ENCODE data around the gene OSBPL6.
"Not testable (repeated sequence)": the region's sequence is repeated elsewhere in the genome, so short reads cannot be mapped to it uniquely, and the experiment has no call there.

The OSBPL6 gene
- total RNA-seq = 0.09 to 2.6 (median 0.79) reads per million in 4 experiments

GRCh38 chr2:178193823-178194599 lies at the start of gene OSBPL6:
OSBPL6 (plus strand) TSS chr2:178194512; CDS start chr2:178306185, 111,673 bp downstream.
- no peak for DNase-seq

- DNase-seq = no peak
These were observed 42.3 kb upstream of the OSBPL6 start for GRCh38 chr2:178152033-178152432.

- no peak for DNase-seq
These were observed 41.8 kb upstream of the OSBPL6 start for GRCh38 chr2:178152542-178152941.

DNA sequence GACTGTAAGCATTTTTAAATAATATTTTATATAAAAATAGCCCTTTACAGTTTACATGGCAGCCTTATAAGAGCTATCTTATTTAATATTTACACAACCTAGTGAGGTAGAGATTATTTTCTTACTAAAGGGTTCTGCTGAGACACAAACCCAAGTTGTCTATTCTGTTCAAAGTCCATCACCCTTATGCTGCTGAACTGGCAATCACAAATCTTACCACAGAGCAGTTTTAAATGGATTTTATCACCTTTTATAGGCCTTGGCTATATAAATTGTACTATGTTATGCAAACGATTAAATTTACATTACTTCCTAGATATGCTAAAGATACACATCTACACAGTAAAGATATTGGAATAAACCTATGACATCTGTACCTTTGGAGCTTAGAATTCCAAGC lies 41.3 kb upstream of the OSBPL6 start:
- no peak for DNase-seq

DNA sequence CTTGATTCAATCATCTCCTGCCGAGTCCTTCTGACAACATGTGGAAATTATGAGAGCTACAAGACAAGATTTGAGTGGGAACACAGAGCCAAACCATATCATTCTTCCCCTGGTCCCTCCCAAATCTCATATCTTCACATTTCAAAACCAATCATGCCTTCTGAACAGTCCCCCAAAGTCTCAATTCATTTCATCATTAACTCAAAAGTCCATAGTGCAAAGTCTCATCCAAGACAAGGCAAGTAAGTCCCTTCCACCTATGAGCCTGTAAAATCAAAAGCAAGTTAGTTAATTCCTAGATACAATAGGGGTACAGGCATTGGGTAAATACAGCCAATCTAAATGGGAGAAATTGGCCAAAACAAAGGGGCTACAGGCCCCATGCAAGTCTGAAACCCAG lies 40.4 kb upstream of the OSBPL6 start:
- not testable (repeated sequence) for DNase-seq

DNA sequence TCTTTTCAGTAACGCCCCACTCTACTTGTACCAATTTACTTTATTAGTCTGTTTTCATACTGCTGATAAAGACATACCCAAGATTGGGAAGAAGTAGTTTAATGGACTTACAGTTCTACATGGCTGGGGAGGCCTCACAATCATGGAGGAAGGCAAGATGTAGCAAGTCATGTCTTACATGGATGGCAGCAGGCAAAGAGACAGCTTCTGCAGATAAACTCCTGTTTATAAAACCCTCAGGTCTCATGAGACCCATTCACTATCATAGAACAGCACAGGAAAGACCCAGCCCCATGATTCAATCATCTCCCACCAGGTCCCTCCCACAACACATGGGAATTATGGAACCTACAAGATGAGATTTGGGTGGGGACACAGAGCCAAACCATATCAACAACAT lies 38.8 kb upstream of the OSBPL6 start:
- no peak for DNase-seq

- DNase-seq = no peak
These were observed 36.7 kb upstream of the OSBPL6 start for GRCh38 chr2:178157574-178157973.

GRCh38 chr2:178159966-178160365 lies 34.3 kb upstream of the OSBPL6 start:
- no peak for DNase-seq

DNA sequence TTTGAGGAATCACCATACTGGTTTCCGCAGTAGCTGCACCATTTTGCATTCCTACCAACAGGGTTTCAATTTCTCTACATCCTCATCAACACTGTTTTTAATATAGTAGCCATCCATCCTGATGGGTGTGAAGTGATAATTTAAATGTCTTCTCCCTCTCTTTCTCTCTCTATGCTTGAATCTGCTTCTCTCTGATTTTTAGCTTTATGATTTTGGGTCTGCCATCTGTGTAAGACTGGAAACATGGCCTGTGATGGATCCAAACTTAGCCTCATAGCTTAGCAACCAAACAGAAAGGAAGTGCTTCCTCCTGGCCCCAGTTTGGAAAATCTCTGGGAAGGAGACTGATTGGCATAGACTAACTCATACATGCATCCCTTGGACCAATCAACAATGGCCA lies 33.7 kb upstream of the OSBPL6 start:
- no peak for DNase-seq

DNA sequence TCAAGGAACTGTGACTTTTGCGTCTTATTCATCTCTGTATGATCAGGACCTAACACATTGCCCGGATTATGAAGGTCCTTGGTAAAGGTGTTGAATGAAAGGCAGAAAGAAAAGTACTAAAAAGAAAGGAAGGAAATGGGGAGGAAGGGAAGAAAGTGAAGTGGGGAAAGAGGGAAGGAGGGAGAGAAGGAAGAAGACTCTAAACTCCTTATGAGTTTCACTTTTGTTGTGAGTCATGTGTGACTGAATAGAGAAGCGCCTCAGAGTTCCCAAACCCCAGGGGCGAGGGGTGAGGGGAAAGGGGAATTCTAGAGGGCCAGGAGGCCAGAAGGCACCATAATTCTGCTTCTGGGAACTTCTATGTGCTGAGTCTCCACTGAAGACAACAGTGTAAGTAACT lies 30.9 kb upstream of the OSBPL6 start:
- DNase-seq = no peak

GRCh38 chr2:178163911-178164310 lies 30.4 kb upstream of the OSBPL6 start:
- no peak for DNase-seq

DNA sequence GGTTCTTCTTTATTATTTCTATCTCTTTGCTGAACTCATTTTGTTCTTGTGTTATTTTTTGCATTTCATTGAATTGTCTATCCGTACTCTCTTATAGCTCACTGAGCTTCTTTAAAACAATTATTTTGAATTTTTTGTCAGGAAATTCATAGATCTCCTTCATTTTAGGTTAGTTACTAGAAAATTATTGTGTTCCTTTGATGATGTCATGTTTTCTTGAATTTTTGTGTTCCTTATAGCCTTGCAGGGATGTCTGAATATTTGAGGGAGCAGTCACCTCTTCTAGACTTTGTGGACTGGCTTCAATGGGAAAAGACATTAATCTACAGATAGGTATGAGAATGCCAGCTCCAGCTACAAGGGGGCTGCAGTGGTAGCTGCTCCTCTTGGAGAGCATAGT lies 20.7 kb upstream of the OSBPL6 start:
- DNase-seq = no peak

GRCh38 chr2:178177066-178177679 lies 17.1 kb upstream of the OSBPL6 start:
- DNase-seq = no peak

- DNase-seq = not testable (repeated sequence)
These were observed 13.7 kb upstream of the OSBPL6 start for GRCh38 chr2:178180648-178181047.

GRCh38 chr2:178187861-178188260 lies 6.5 kb upstream of the OSBPL6 start:
- no peak for DNase-seq

DNA sequence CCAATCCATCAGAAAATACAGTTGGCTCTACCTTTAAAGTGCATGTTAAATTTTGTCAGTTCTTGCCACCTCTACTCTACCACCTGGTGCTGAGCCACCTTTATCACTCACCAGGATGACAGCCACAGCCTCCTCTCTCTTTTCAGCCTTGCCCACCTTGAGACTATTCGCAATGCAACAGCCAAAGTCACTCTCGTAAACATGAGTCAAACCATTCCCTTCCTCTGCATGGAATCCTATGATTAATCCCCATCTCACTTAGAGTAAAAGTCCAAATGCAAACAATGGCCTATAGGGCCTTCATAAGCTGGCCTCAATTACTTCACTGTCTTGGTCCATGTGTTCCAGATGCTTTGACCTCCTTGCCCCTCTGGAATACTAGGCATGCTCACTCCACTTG lies 5.8 kb upstream of the OSBPL6 start:
- DNase-seq = no peak

DNA sequence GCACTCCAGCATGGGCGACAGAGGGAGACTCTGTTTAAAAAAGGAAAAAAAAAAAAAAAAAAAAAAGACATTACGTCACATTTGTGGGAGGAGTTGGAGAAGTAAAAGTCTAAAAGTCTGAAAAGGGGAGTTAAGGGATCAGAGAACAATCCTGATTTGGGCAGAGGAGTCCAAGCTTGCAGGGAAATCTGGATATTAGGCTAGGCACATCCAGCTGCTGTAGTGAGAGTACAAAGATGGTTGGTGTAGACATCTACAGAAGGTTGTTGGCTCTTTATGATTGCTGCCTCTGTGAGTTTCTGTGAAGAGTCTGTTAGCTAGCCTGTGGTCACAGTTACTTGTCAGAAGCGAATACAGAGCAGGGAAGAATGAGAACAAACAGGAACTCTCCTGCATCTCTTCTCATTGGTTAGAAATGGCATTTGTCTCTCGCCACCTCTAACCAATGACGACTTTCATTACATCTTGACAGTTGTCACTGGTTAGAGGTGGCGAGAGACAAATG lies 3.3 kb upstream of the OSBPL6 start:
- no peak for DNase-seq

GRCh38 chr2:178191511-178191910 lies 2.8 kb upstream of the OSBPL6 start:
- no peak for DNase-seq

- no peak for DNase-seq
These were observed 853 bp upstream of the OSBPL6 start for GRCh38 chr2:178193496-178193822.

GRCh38 chr2:178194600-178195389 lies 483 bp downstream of the OSBPL6 start:
- DNase-seq = no peak

DNA sequence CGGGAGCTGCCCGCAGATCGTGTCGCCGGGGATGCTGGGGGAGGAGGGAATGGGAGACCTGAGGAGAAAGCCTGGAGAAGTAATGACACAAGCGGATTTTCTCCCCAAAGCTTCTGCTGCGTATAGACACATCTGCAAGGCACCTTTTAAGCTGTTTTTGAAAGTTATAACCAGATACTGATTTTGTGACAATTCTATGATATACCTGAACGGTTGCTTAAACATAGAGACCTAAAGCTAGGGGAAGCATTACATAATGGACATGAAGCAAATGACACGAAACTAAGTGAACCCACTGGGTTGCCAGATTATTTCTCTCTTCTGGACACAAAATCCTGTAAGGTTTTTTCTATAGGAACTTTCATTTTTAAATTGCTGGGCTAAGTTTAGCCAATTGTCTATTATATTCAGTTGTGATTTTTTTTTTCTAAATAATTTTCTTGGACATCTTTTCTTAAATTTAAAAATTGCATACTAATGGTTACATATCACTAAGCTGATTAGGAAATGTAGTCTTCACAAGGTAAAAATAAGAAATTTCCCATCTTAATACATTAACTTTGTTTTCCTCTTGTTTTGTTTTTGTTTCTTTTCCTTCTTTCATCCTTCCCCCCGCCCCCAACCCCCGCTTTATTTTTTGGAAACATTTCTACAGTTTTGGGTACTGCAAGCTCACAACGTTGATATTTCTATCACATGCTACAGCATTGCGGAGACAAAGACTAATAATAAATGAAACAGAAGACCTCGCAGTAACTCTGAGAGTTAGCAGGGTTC lies 1.3 kb downstream of the OSBPL6 start:
- no peak for DNase-seq

DNA sequence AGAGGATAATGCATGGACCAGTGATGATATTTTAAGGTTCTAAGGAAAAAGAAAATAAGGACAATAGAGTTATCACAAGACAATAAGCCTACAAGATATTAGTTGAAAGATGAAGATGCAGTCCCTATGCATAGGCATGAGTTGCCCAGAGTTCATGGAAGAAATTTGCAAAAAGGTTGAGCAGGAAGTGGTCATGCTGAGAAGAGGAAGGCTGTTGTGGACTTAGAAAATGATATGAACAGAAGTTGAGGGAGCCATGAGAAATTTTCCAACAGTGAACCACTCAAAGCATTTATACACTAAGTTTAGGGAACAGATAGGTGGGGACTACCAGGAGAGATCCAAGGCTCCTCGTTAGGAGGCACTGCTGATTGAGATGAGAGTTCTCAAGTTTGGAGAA lies 3.5 kb downstream of the OSBPL6 start:
- no peak for DNase-seq

DNA sequence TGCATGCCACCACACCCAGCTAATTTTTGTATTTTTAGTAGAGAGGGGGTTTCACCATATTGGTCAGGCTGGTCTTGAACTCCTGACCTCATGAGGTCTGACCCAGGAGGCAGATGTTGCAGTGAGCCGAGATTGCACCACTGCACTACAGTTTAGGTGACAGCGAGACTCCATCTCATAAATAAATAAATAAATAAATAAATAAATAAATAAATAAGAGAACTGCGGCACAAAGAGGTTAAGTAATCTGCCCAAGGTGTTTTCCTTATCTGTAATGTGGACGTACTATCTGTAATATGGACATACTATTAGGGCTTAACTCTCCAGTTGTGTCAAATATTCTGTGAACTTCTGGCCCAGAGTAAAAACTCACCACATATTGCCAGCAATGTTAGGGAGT lies 4.1 kb downstream of the OSBPL6 start:
- DNase-seq = not testable (repeated sequence)

All from effector CD8-positive, alpha-beta T cell (primary cell).